Suprapubic skin (tissue), 4 donors: ENCODE results near the gene MYO10. TPM values are rescaled to one million over a fixed set of nuclear protein-coding genes. Genes with fewer than 3 reads are reported as not detected.

Experiments
- DNase-seq, 2 donors: peaks; one replicate each; pipeline ENCODE4 v3.0.0-alpha.2; 2019; ENCODE audit warnings: low spot score in 2 of 2
- H3K27ac ChIP-seq: fragments of 200-600 bp; sonication (generic); one replicate; pipeline ENCODE4 v1.5.1; 2019
- H3K27me3 ChIP-seq: fragments of 200-600 bp; sonication (generic); one replicate; pipeline ENCODE4 v1.5.1; 2019
- H3K36me3 ChIP-seq: fragments of 200-600 bp; sonication (generic); one replicate; pipeline ENCODE4 v1.5.1; 2019
- H3K4me1 ChIP-seq: fragments of 200-600 bp; sonication (generic); one replicate; pipeline ENCODE4 v1.5.1; 2019
- H3K4me3 ChIP-seq: fragments of 200-600 bp; sonication (generic); one replicate; pipeline ENCODE4 v1.5.1; 2019; ENCODE audit warnings: mild to moderate bottlenecking
- H3K9me3 ChIP-seq: fragments of 200-600 bp; sonication (generic); one replicate; pipeline ENCODE4 v1.5.1; 2019
- CTCF ChIP-seq, 2 donors: fragments of 200-600 bp in 1 of 2; fragments of 450-650 bp in 1 of 2; sonication (generic) in 1 of 2; IDR thresholded peaks; one replicate each; pipeline ENCODE4 v1.5.1; 2016 to 2019; ENCODE audit warnings: antibody characterized with exemption in 2 of 2, mild to moderate bottlenecking in 1 of 2, moderate library complexity in 1 of 2
- EP300 ChIP-seq: sonication (generic); formaldehyde crosslinking; IDR thresholded peaks from one replicate; pipeline ENCODE4 v1.6.1; 2017; ENCODE audit warnings: antibody characterized with exemption
- POLR2A ChIP-seq, 2 donors: fragments of 450-650 bp; IDR thresholded peaks; one replicate each; pipeline ENCODE4 v1.6.1; 2017; ENCODE audit warnings: antibody characterized with exemption in 2 of 2, mild to moderate bottlenecking in 2 of 2, moderate library complexity in 2 of 2
- POLR2AphosphoS5 ChIP-seq, 3 donors: sonication (generic); formaldehyde crosslinking; IDR thresholded peaks; one replicate each; pipeline ENCODE4 v1.6.1; 2017; ENCODE audit warnings: antibody characterized with exemption in 3 of 3
- WGBS: methylation state at CpG from one replicate; pipeline ENCODE4 v1.1.5; 2018; 5-methylcytosine and 5-hydroxymethylcytosine counted together
- total RNA-seq, 4 donors: library from RNA; depleted of rRNA; stranded (reverse); fragments of >200 nt; gene quantifications; one replicate each; pipeline ENCODE4 v1.1.0, GENCODE V29; 2016

Gene MYO10
- total RNA-seq, 4 donors from 2014 or later: 37.7 to 109 (median 64.6) TPM

GRCh38 chr5:16957304-16958196 lies 21.5 kb upstream of the MYO10 start:
- TF ChIP-seq EP300 (no peak), CTCF (IDR thresholded peaks at IDR 0.05) (no peak), POLR2AphosphoS5 (IDR thresholded peaks at IDR 0.05) (no peak), POLR2A (IDR thresholded peaks at IDR 0.05) (no peak)
- no peak overlapping the region for H3K27ac ChIP-seq
- no peaks in the 10 kb centered on the region for H3K4me1 ChIP-seq
- no peaks in the 10 kb centered on the region for H3K9me3 ChIP-seq
- peak in 1 of 2 donors; percentile 45 for DNase-seq
- H3K27me3 ChIP-seq: no peaks in the 10 kb centered on the region
- no peak overlapping the region for H3K4me3 ChIP-seq
- WGBS: 95% methylated on average over 13 of the region's 13 CpGs
- no peaks in the 10 kb centered on the region for H3K36me3 ChIP-seq

- no peaks in the 10 kb centered on the region for H3K27me3 ChIP-seq
- no peak for DNase-seq
- TF ChIP-seq CTCF (IDR thresholded peaks at IDR 0.05) (no peak), EP300 (no peak), POLR2A (IDR thresholded peaks at IDR 0.05) (no peak), POLR2AphosphoS5 (IDR thresholded peaks at IDR 0.05) (no peak)
- no peak overlapping the region for H3K4me3 ChIP-seq
- no peaks in the 10 kb centered on the region for H3K36me3 ChIP-seq
- H3K4me1 ChIP-seq: no peaks in the 10 kb centered on the region
- 85% methylated on average over 9 of the region's 9 CpGs for WGBS
- no peak overlapping the region for H3K27ac ChIP-seq
- H3K9me3 ChIP-seq: no peaks in the 10 kb centered on the region
These were observed 17.6 kb upstream of the MYO10 start for GRCh38 chr5:16953729-16954128.

- Histone ChIP-seq H3K4me1 (no peaks in the 10 kb centered on the region), H3K4me3 (no peak overlapping the region), H3K36me3 (no peaks in the 10 kb centered on the region), H3K9me3 (no peaks in the 10 kb centered on the region), H3K27me3 (no peaks in the 10 kb centered on the region), H3K27ac (no peak overlapping the region)
- 89% methylated on average over 6 of the region's 6 CpGs for WGBS
- DNase-seq: no peak
- TF ChIP-seq EP300 (no peak), POLR2A (IDR thresholded peaks at IDR 0.05) (no peak), POLR2AphosphoS5 (IDR thresholded peaks at IDR 0.05) (no peak), CTCF (IDR thresholded peaks at IDR 0.05) (no peak)
These were observed 17.0 kb upstream of the MYO10 start for GRCh38 chr5:16952968-16953671.

GRCh38 chr5:16946725-16947124 lies 10.6 kb upstream of the MYO10 start:
- no peaks in the 10 kb centered on the region for H3K4me1 ChIP-seq
- no peak overlapping the region for H3K27ac ChIP-seq
- no peaks in the 10 kb centered on the region for H3K27me3 ChIP-seq
- TF ChIP-seq EP300: no peak
- no peak for TF ChIP-seq POLR2AphosphoS5 (IDR thresholded peaks at IDR 0.05)
- TF ChIP-seq CTCF (IDR thresholded peaks at IDR 0.05): no peak
- TF ChIP-seq POLR2A (IDR thresholded peaks at IDR 0.05): no peak
- no peaks in the 10 kb centered on the region for H3K36me3 ChIP-seq
- 80% methylated on average over 1 of the region's 1 CpG for WGBS
- H3K4me3 ChIP-seq: no peak overlapping the region
- DNase-seq: no peak
- peaks cover 4% of the 10 kb centered on the region for H3K9me3 ChIP-seq
